GM08714 (cell line): ENCODE measurements around the gene BTNL8.

Experiments used
- H3K4me3 ChIP-seq: fragments of 200-500 bp; sonication (Bioruptor generic); 2 replicates; pipeline ENCODE4 v1.5.1; 2014; ENCODE audit warnings: mild to moderate bottlenecking, low read length, inconsistent platforms
- ZNF274 ChIP-seq: IDR thresholded peaks from 2 replicates; pipeline ENCODE4 v1.6.1; 2012; ENCODE audit warnings: mild to moderate bottlenecking, low read depth, low read length

Gene BTNL8

GRCh38 chr5:180908998-180909731 lies 10.2 kb downstream of the BTNL8 start:
- no peak for TF ChIP-seq ZNF274
- no peak overlapping the region for H3K4me3 ChIP-seq

GRCh38 chr5:180909782-180910181 lies 10.8 kb downstream of the BTNL8 start:
- no peak for TF ChIP-seq ZNF274
- H3K4me3 ChIP-seq, result no peak overlapping the region

GRCh38 chr5:180910182-180910581 lies 11.2 kb downstream of the BTNL8 start:
- H3K4me3 ChIP-seq, result no peak overlapping the region
- TF ChIP-seq ZNF274, result no peak

- TF ChIP-seq ZNF274, result no peak
- H3K4me3 ChIP-seq, result no peak overlapping the region
Measured at GRCh38 chr5:180910735-180911134, 11.8 kb downstream of the BTNL8 start.

- H3K4me3 ChIP-seq, result no peak overlapping the region
- TF ChIP-seq ZNF274, result no peak
Measured at GRCh38 chr5:180914646-180915045, 15.7 kb downstream of the BTNL8 start.

GRCh38 chr5:180915924-180916323 lies 17.0 kb downstream of the BTNL8 start:
- H3K4me3 ChIP-seq, result no peak overlapping the region
- no peak for TF ChIP-seq ZNF274

- no peak overlapping the region for H3K4me3 ChIP-seq
- no peak for TF ChIP-seq ZNF274
Measured at GRCh38 chr5:180918380-180918779, 19.4 kb downstream of the BTNL8 start.

GRCh38 chr5:180920710-180921109 lies 21.8 kb downstream of the BTNL8 start:
- H3K4me3 ChIP-seq, result no peak overlapping the region
- no peak for TF ChIP-seq ZNF274

GRCh38 chr5:180922932-180923331 lies 24.0 kb downstream of the BTNL8 start:
- TF ChIP-seq ZNF274, result no peak
- H3K4me3 ChIP-seq, result no peak overlapping the region

GRCh38 chr5:180932660-180933059 lies 33.7 kb downstream of the BTNL8 start:
- no peak for TF ChIP-seq ZNF274
- no peak overlapping the region for H3K4me3 ChIP-seq

- H3K4me3 ChIP-seq, result no peak overlapping the region
- TF ChIP-seq ZNF274, result no peak
Measured at GRCh38 chr5:180935203-180935602, 36.2 kb downstream of the BTNL8 start.

GRCh38 chr5:180938294-180938693 lies 39.3 kb downstream of the BTNL8 start:
- no peak overlapping the region for H3K4me3 ChIP-seq
- TF ChIP-seq ZNF274, result no peak

- no peak for TF ChIP-seq ZNF274
Measured at GRCh38 chr5:180950291-180950949, 51.5 kb downstream of the BTNL8 start.

GRCh38 chr5:180959661-180960060 lies 60.7 kb downstream of the BTNL8 start:
- TF ChIP-seq ZNF274, result no peak
- no peak overlapping the region for H3K4me3 ChIP-seq

More at GRCh38 chr5:180950291-180950949, 51.5 kb downstream of the BTNL8 start:
- H3K4me3 ChIP-seq, result no peak overlapping the region

- no peak for TF ChIP-seq ZNF274
- no peak overlapping the region for H3K4me3 ChIP-seq
Measured at GRCh38 chr5:180960209-180960608, 61.2 kb downstream of the BTNL8 start.
